HG03378 (cell line): Measurements from ENCODE around the gene PPFIA2.
A peak's percentile ranks its signal among the peaks of the same experiment; 100 is the strongest.

ENCODE experiments used
- ATAC-seq: cut with Tn5 transposase; IDR thresholded peaks from one replicate; pipeline ENCODE4 v1.9.1; 2021; ENCODE audit warnings: mild to moderate bottlenecking, moderate library complexity; ENCODE audit not compliant: unreplicated experiment

Gene PPFIA2

GRCh38 chr12:81294325-81295190, 464.6 kb downstream of the PPFIA2 start:
- ATAC-seq = peak; percentile 79

GRCh38 chr12:81288651-81289050, 470.5 kb downstream of the PPFIA2 start:
- no peak for ATAC-seq

GRCh38 chr12:81284137-81284536, 475.0 kb downstream of the PPFIA2 start:
- no peak for ATAC-seq

GRCh38 chr12:81274637-81275529, 484.3 kb downstream of the PPFIA2 start:
- no peak for ATAC-seq

GRCh38 chr12:81270385-81270784, 488.8 kb downstream of the PPFIA2 start:
- no peak for ATAC-seq

- no peak for ATAC-seq
These were observed 496.1 kb downstream of the PPFIA2 start for GRCh38 chr12:81263072-81263471.

- no peak for ATAC-seq
These were observed 497.5 kb downstream of the PPFIA2 start for GRCh38 chr12:81261508-81262207.

- no peak for ATAC-seq
These were observed 499.8 kb downstream of the PPFIA2 start for GRCh38 chr12:81259360-81259759.

GRCh38 chr12:81257947-81258551, 501.1 kb downstream of the PPFIA2 start:
- ATAC-seq = no peak

- ATAC-seq = no peak
These were observed 503.2 kb downstream of the PPFIA2 start for GRCh38 chr12:81255947-81256346.

GRCh38 chr12:81255456-81255855, 503.7 kb downstream of the PPFIA2 start:
- no peak for ATAC-seq

GRCh38 chr12:81253360-81253759, 505.8 kb downstream of the PPFIA2 start:
- ATAC-seq = no peak

- ATAC-seq = no peak
These were observed 506.9 kb downstream of the PPFIA2 start for GRCh38 chr12:81252228-81252627.

GRCh38 chr12:81249976-81250375, 509.2 kb downstream of the PPFIA2 start:
- ATAC-seq = no peak

GRCh38 chr12:81245907-81246570, 513.1 kb downstream of the PPFIA2 start:
- no peak for ATAC-seq

GRCh38 chr12:81245458-81245857, 513.7 kb downstream of the PPFIA2 start:
- ATAC-seq = no peak

- no peak for ATAC-seq
These were observed 527.4 kb downstream of the PPFIA2 start for GRCh38 chr12:81231574-81232368.

- no peak for ATAC-seq
These were observed 529.4 kb downstream of the PPFIA2 start for GRCh38 chr12:81229759-81230158.

- ATAC-seq = no peak
These were observed 534.5 kb downstream of the PPFIA2 start for GRCh38 chr12:81224626-81225025.
